Hepatocyte (in vitro differentiated cells): ENCODE results near the gene FBXO5. TPM values are rescaled to one million over a fixed set of nuclear protein-coding genes. Genes with fewer than 3 reads are reported as not detected.
"Not testable (repeated sequence)": the region's sequence is repeated elsewhere in the genome, so short reads cannot be mapped to it uniquely, and the experiment has no call there.

Source experiments
- DNase-seq: peaks from one replicate; pipeline ENCODE4 v3.0.0-alpha.2; 2016; ENCODE audit warnings: low spot score
- H2AFZ ChIP-seq: fragments of 200-600 bp; sonication (generic); 2 replicates; pipeline ENCODE4 v1.6.0; 2016; ENCODE audit warnings: antibody characterized with exemption, mild to moderate bottlenecking
- H3K27ac ChIP-seq: fragments of 200-600 bp; sonication (generic); 2 replicates; pipeline ENCODE4 v1.5.1; 2016; ENCODE audit warnings: mild to moderate bottlenecking
- H3K27me3 ChIP-seq: fragments of 200-600 bp; sonication (generic); 2 replicates; pipeline ENCODE4 v1.6.1; 2016
- H3K36me3 ChIP-seq: fragments of 200-600 bp; sonication (generic); replicated peaks from 2 replicates; pipeline ENCODE4 v1.5.1; 2016; ENCODE audit warnings: low read depth; ENCODE audit not compliant: insufficient read depth
- H3K4me1 ChIP-seq: fragments of 200-600 bp; sonication (generic); 2 replicates; pipeline ENCODE4 v1.5.1; 2016; ENCODE audit warnings: mild to moderate bottlenecking, moderate library complexity; ENCODE audit not compliant: insufficient read depth
- H3K4me2 ChIP-seq: fragments of 200-600 bp; sonication (generic); 2 replicates; pipeline ENCODE4 v1.6.0; 2016
- H3K4me3 ChIP-seq: fragments of 200-600 bp; sonication (generic); 2 replicates; pipeline ENCODE4 v1.5.1; 2016; ENCODE audit warnings: mild to moderate bottlenecking
- H3K79me2 ChIP-seq: fragments of 200-600 bp; sonication (generic); 2 replicates; pipeline ENCODE4 v1.6.0; 2017; ENCODE audit warnings: mild to moderate bottlenecking
- H3K9me2 ChIP-seq: fragments of 200-600 bp; sonication (generic); replicated peaks from 2 replicates; pipeline ENCODE4 v1.6.0; 2017; ENCODE audit warnings: mild to moderate bottlenecking; ENCODE audit not compliant: insufficient read depth
- H3K9me3 ChIP-seq: fragments of 200-600 bp; sonication (generic); 2 replicates; pipeline ENCODE4 v1.5.1; 2016; ENCODE audit warnings: low read depth, mild to moderate bottlenecking
- H4K20me1 ChIP-seq: fragments of 200-600 bp; sonication (generic); 2 replicates; pipeline ENCODE4 v1.6.0; 2016; ENCODE audit warnings: mild to moderate bottlenecking; ENCODE audit not compliant: insufficient read depth, poor library complexity, severe bottlenecking
- EZH2 ChIP-seq: fragments of 200-600 bp; sonication (generic); IDR thresholded peaks from 2 replicates; pipeline ENCODE4 v1.6.1; 2016; ENCODE audit warnings: antibody characterized with exemption, mild to moderate bottlenecking, borderline replicate concordance
- EZH2phosphoT487 ChIP-seq: fragments of 200-600 bp; sonication (generic); IDR thresholded peaks from one replicate; pipeline ENCODE4 v1.6.1; 2018; ENCODE audit warnings: antibody characterized with exemption, mild to moderate bottlenecking, low read depth, moderate library complexity; ENCODE audit not compliant: unreplicated experiment, severe bottlenecking
- WGBS: methylation state at CpG from one replicate; pipeline ENCODE4 v1.1.6; 2016; ENCODE audit warnings: low lambda C conversion rate; ENCODE audit errors: missing lambda C conversion rate; 5-methylcytosine and 5-hydroxymethylcytosine counted together
- polyA plus RNA-seq: library from polyadenylated mRNA; unstranded; fragments of >200 nt; fragmentation: Nextera tagmentation; extraction: Ambion mirVana; gene quantifications from 2 replicates; pipeline ENCODE4 v1.2.1, GENCODE V29; 2016
- total RNA-seq: library from RNA; depleted of rRNA; stranded (reverse); fragments of >200 nt; gene quantifications from 2 replicates; pipeline ENCODE4 v1.2.3, GENCODE V29; 2014
- TF ChIP-seq, protein P1 (sequence below): fragments of 200-600 bp; sonication (generic); IDR thresholded peaks from 2 replicates; pipeline ENCODE4 v1.5.1; 2016; ENCODE audit warnings: antibody characterized with exemption, mild to moderate bottlenecking; ENCODE audit not compliant: poor library complexity

FBXO5 gene
- total and polyA plus RNA-seq, 2 experiments from 2014 or later = 4.7 to 9.2 TPM

DNA sequence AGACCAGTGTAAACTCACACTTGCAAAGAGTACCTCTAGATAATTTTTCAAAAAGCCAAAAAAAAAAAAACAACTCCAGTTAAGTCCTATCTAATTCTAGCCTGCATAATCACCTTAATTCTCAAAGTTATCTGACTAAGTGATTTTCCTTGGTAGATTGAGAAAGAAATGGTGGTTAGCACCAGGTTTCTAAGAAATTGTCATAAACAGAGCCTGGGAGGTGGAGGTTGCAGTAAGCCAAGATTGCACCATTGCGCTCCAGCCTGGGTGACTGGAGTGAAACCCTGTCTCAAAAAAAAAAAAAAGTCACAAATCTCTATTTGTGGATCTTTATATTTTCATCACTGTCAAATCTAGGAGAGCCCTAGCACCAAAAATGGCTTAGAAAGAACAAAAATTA, 8.9 kb downstream of the FBXO5 start:
- Histone ChIP-seq H3K9me2 (no peaks in the 10 kb centered on the region), H3K4me2 (no peak overlapping the region), H3K9me3 (peaks cover 6% of the 10 kb centered on the region), H4K20me1 (peaks cover 7% of the 10 kb centered on the region), H3K4me3 (no peak overlapping the region), H3K27ac (no peak overlapping the region), H2AFZ (no peak overlapping the region), H3K79me2 (peaks cover 54% of the 10 kb centered on the region), H3K27me3 (no peaks in the 10 kb centered on the region), H3K36me3 (no peaks in the 10 kb centered on the region), H3K4me1 (no peaks in the 10 kb centered on the region)
- WGBS = 100% methylated on average over 1 of the region's 1 CpG
- no peak for DNase-seq
- no peak for TF ChIP-seq EZH2phosphoT487
- TF ChIP-seq, protein P1, sequence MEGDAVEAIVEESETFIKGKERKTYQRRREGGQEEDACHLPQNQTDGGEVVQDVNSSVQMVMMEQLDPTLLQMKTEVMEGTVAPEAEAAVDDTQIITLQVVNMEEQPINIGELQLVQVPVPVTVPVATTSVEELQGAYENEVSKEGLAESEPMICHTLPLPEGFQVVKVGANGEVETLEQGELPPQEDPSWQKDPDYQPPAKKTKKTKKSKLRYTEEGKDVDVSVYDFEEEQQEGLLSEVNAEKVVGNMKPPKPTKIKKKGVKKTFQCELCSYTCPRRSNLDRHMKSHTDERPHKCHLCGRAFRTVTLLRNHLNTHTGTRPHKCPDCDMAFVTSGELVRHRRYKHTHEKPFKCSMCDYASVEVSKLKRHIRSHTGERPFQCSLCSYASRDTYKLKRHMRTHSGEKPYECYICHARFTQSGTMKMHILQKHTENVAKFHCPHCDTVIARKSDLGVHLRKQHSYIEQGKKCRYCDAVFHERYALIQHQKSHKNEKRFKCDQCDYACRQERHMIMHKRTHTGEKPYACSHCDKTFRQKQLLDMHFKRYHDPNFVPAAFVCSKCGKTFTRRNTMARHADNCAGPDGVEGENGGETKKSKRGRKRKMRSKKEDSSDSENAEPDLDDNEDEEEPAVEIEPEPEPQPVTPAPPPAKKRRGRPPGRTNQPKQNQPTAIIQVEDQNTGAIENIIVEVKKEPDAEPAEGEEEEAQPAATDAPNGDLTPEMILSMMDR = no peak
- TF ChIP-seq EZH2 = no peak

DNA sequence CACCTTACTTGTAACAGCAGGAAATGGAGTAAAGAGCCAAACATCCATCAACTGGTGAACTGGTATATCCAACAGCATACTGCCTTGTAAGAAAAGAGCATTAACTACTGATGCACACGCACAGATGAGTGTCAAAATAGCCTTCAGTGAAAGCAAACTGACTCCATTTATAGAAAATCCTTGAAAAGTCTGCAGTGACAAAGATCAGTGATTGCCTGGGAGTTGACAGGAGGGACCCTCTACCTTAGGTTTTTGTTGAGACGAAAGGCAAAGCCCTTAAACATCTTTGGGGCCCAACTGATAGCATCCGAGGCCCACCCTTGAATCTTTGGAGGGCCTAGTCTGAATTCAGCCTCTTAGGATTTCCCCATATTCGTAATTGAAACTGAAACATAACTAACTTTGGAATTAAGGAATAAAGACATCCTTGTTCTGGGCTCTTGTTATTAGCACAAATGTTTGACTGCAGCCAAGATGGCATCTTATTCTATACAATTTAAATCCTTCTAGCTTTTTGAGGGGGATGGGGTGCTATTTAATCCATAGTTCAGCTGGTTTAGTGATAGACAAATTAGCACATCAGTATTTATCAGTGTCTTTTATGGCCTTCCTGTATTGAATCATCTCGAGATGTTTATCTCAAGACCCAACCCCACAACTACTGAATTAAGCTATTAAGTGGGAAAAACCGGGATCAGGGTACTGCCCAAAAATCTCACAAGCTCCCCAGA, 13.0 kb downstream of the FBXO5 start:
- Histone ChIP-seq H3K4me2 (no peak overlapping the region), H3K4me3 (no peak overlapping the region), H3K27ac (no peak overlapping the region), H3K27me3 (no peaks in the 10 kb centered on the region), H3K9me2 (no peaks in the 10 kb centered on the region), H2AFZ (no peak overlapping the region), H3K36me3 (no peaks in the 10 kb centered on the region), H3K4me1 (no peaks in the 10 kb centered on the region), H3K9me3 (peaks cover 6% of the 10 kb centered on the region), H4K20me1 (no peaks in the 10 kb centered on the region), H3K79me2 (peaks cover 14% of the 10 kb centered on the region)
- WGBS = 95% methylated on average over 6 of the region's 6 CpGs
- no peak for DNase-seq
- TF ChIP-seq EZH2 (no peak), EZH2phosphoT487 (no peak)

DNA sequence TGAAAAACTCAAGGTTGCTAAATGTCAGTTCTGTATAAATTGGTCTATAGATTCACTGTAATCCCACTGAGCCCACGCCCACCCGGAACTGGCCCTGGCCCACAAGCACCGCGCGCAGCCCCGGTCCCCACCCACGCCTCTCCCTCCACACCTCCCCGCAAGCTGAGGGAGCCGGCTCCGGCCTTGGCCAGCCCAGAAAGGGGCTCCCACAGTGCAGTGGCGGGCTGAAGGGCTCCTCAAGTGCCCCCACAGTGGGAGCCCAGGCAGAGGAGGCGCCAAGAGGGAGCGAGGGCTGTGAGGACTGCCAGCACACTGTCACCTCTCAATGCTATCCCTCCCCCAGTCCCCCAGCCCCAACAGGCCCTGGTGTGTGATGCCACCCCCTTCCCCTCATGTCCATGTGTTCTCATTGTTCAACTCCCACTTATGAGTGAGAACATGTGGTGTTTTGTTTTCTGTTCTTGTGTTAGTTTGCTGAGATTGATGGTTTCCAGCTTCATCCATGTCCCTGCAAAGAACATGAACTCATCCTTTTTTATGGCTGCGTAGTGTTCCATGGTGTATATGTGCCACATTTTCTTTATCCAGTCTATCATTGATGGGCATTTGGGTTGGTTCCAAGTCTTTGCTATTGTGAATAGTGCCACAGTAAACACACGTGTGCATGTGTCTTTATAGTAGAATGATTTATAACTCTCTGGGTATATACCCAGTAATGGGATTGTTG, 16.5 kb downstream of the FBXO5 start:
- H3K36me3 ChIP-seq, H3K9me3 ChIP-seq: not testable (repeated sequence)
- 92% methylated on average over 14 of the region's 15 CpGs for WGBS

DNA sequence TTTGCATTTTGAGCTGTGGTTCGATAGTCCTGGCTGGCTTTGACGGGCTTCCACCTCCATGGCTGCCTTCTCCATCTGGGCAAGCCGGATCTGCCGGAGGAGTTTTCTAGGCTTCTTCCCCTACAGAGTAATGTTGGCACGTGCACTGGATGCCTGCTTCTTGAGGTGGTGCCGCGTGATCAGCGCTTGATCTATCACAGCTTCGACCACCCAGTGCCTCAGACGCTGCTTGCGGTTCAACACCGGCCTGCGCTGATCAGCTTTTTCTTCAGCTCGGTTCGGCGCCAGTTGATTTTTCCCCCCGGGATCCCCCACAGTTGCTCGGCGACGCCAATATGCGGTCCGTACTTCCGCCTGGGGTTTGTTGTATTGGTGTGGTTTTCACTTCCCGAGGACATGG, 23.5 kb downstream of the FBXO5 start:
- no peak for TF ChIP-seq EZH2
- TF ChIP-seq EZH2phosphoT487 = no peak
- TF ChIP-seq, protein P1 = no peak
- Histone ChIP-seq H4K20me1 (no peaks in the 10 kb centered on the region), H3K9me3 (no peaks in the 10 kb centered on the region), H3K4me1 (no peaks in the 10 kb centered on the region), H3K4me3 (no peak overlapping the region), H3K27me3 (no peaks in the 10 kb centered on the region), H3K27ac (no peak overlapping the region), H3K79me2 (no peaks in the 10 kb centered on the region), H2AFZ (no peak overlapping the region), H3K9me2 (no peaks in the 10 kb centered on the region), H3K36me3 (no peaks in the 10 kb centered on the region), H3K4me2 (no peak overlapping the region)
- DNase-seq = no peak
- 96% methylated on average over 24 of the region's 24 CpGs for WGBS

More for the DNA sequence above, 16.5 kb downstream of the FBXO5 start:
- not testable (repeated sequence) for H3K4me1 ChIP-seq, H3K4me2 ChIP-seq, DNase-seq, H3K27ac ChIP-seq, H3K9me2 ChIP-seq, H3K4me3 ChIP-seq, H3K27me3 ChIP-seq, H2AFZ ChIP-seq, H4K20me1 ChIP-seq, H3K79me2 ChIP-seq
